Measurements from ENCODE around the gene TECPR2. TPM values are rescaled to one million over a fixed set of nuclear protein-coding genes. Genes with fewer than 3 reads are reported as not detected.

TECPR2 gene
- total and polyA plus RNA-seq, 10 of the 15 experiments (the other 5 are each of a cell fraction or from before 2014, with no cell fraction given): 0.15 to 10.0 (median 3.0) TPM

- intact Hi-C loops (cut with micrococcal nuclease; ENCODE audit: unreplicated experiment) (no loop called here), in situ Hi-C loops (cut with MboI) (no loop called here)
- ChIA-PET CTCF (no interaction called here), POLR2A (no interaction called here), RAD21 (ENCODE audit: unreplicated experiment) (no interaction called here), SMC1A (ENCODE audit: uncharacterized antibody, unreplicated experiment) (no interaction called here)
- no peak for DNase-seq (ENCODE audit: low read depth, low spot score)
- no peak for ATAC-seq
- Histone ChIP-seq H3K36me3 (ENCODE audit: control insufficient read depth in 2 of 2, insufficient read depth in 2 of 2, low read length in 1 of 2) (no peaks in the 10 kb centered on the region), H3K27me3 (replicated peaks in 1 of 2; ENCODE audit: control insufficient read depth in 2 of 2, insufficient read depth in 2 of 2, low read length in 1 of 2) (no peaks in the 10 kb centered on the region), H3K9me3 (replicated peaks; ENCODE audit: control insufficient read depth, insufficient read depth, low read length) (no peaks in the 10 kb centered on the region), H3K4me2 (ENCODE audit: control insufficient read depth, insufficient read depth) (no peak overlapping the region), H3K27ac (ENCODE audit: control insufficient read depth, insufficient read depth) (no peak overlapping the region), H3K4me1 (ENCODE audit: control insufficient read depth, insufficient read depth, low read length) (peaks cover 1% of the 10 kb centered on the region; the same call in 1 of the 2 replicates), H3K9ac (ENCODE audit: control insufficient read depth, insufficient read depth, low read length) (no peak overlapping the region), H2AFZ (ENCODE audit: control insufficient read depth, low read depth, low read length) (no peak overlapping the region), H3K79me2 (ENCODE audit: control insufficient read depth, insufficient read depth, low read length) (no peaks in the 10 kb centered on the region), H4K20me1 (ENCODE audit: control insufficient read depth, insufficient read depth) (no peaks in the 10 kb centered on the region), H3K4me3 (no peak overlapping the region)
- no peak for TF ChIP-seq MTA2 (IDR thresholded peaks at IDR 0.05; ENCODE audit: low read depth)
- whole genome bisulfite sequencing (ENCODE audit: insufficient coverage, insufficient replicate concordance, low lambda C conversion rate, missing lambda C conversion rate): 64% methylated on average over 7 of the region's 7 CpGs
- FAIRE-seq: no peak
- no TSS peak for BruUV-seq (replicated peaks)
Measured at GRCh38 chr14:102505000-102505619, 142.4 kb downstream of the TECPR2 start.

- no peak for FAIRE-seq
- in situ Hi-C loops (cut with MboI): no loop called here
Measured at GRCh38 chr14:102505775-102506625, 143.3 kb downstream of the TECPR2 start.

More at GRCh38 chr14:102505775-102506625, 143.3 kb downstream of the TECPR2 start:
- no peaks in the 10 kb centered on the region for H3K27me3 ChIP-seq (replicated peaks in 1 of 2; ENCODE audit: control insufficient read depth in 2 of 2, insufficient read depth in 2 of 2, low read length in 1 of 2)
- ChIA-PET SMC1A (ENCODE audit: uncharacterized antibody, unreplicated experiment) (no interaction called here), CTCF (no interaction called here), RAD21 (ENCODE audit: unreplicated experiment) (no interaction called here), POLR2A (no interaction called here)
- peaks cover 9% of the 10 kb centered on the region for H3K4me1 ChIP-seq (ENCODE audit: control insufficient read depth, insufficient read depth, low read length)
- intact Hi-C loops (cut with micrococcal nuclease; ENCODE audit: unreplicated experiment): no loop called here
- no peak overlapping the region for H3K9ac ChIP-seq (ENCODE audit: control insufficient read depth, insufficient read depth, low read length)
- no peaks in the 10 kb centered on the region for H3K79me2 ChIP-seq (ENCODE audit: control insufficient read depth, insufficient read depth, low read length)
- H3K27ac ChIP-seq (ENCODE audit: control insufficient read depth, insufficient read depth): no peak overlapping the region
- no peaks in the 10 kb centered on the region for H3K9me3 ChIP-seq (replicated peaks; ENCODE audit: control insufficient read depth, insufficient read depth, low read length)
- no peak overlapping the region for H2AFZ ChIP-seq (ENCODE audit: control insufficient read depth, low read depth, low read length)
- no peak for TF ChIP-seq ZNF274 (IDR thresholded peaks at IDR 0.05; ENCODE audit: insufficient read depth, insufficient read length)
- BruUV-seq (replicated peaks): no TSS peak
- no peaks in the 10 kb centered on the region for H3K36me3 ChIP-seq (ENCODE audit: control insufficient read depth in 2 of 2, insufficient read depth in 2 of 2, low read length in 1 of 2)
- H3K4me3 ChIP-seq: no peak overlapping the region
- ATAC-seq (no peak), DNase-seq (ENCODE audit: low read depth, low spot score) (no peak)
- H4K20me1 ChIP-seq (ENCODE audit: control insufficient read depth, insufficient read depth): no peaks in the 10 kb centered on the region
- H3K4me2 ChIP-seq (ENCODE audit: control insufficient read depth, insufficient read depth): no peak overlapping the region
- 79% methylated on average over 18 of the region's 19 CpGs for WGBS (ENCODE audit: insufficient coverage, insufficient replicate concordance, low lambda C conversion rate, missing lambda C conversion rate)

All from GM12878 (cell line).